HG03457 (cell line): ENCODE measurements around the gene PUS1.
"Not testable (repeated sequence)": the region's sequence is repeated elsewhere in the genome, so short reads cannot be mapped to it uniquely, and the experiment has no call there.

Experiments used
- ATAC-seq: cut with Tn5 transposase; IDR thresholded peaks from one replicate; pipeline ENCODE4 v1.9.1; 2021; ENCODE audit warnings: moderate number of reproducible peaks; ENCODE audit not compliant: unreplicated experiment

PUS1 gene

DNA sequence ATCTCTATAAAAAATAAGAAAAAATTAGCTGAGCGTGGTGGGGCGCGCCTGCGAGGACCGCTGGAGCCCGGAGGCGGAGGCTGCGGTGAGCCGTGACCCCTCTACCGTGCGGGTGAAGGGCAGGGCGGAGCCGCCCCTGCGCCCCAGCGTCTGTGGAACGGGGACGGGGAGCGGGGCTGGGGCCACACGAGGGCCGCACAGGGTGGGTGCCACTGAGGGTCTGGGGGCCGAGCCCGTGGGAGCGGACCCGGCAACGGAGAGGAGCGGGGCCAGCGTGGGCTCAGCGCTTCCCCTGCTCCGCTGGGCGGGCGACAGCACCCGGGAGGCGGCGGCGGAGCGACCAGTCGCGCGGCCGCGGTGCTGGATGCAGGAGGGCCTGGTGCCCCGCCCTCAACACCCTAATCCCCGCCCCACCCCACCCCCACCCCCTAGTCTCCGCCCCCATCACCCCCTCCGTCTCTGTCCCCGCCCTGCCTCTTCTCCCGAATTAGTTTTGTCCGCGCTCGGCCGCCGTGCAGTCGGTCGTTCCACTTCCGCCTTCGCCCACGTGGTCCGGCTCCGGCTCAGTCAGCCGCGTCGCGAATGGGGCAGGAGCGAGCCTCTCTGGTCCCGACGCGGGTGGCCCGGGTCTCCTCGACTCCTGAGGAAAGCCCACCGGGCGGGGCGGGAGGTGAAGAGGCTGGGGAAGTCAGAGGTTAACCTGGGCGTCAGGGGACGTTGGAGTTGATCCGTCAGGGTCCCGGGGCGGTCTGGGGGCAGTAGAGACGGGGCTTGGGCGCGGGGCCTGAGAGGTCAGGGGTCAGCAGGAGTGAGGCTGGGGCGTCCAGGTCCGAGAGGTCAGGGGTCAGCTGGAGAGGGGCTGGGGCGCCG is at the start of gene PUS1:
TSS of gene PUS1 (plus strand) at position 566 of the 870 bp plus-strand sequence. CDS start 447 bp downstream, outside the sequence.
- ATAC-seq, result peak; percentile 53

GRCh38 chr12:131882804-131883520 is 46.1 kb upstream of the PUS1 start:
- ATAC-seq, result no peak

- no peak for ATAC-seq
Observed at GRCh38 chr12:131883521-131883900, 45.6 kb upstream of the PUS1 start.

DNA sequence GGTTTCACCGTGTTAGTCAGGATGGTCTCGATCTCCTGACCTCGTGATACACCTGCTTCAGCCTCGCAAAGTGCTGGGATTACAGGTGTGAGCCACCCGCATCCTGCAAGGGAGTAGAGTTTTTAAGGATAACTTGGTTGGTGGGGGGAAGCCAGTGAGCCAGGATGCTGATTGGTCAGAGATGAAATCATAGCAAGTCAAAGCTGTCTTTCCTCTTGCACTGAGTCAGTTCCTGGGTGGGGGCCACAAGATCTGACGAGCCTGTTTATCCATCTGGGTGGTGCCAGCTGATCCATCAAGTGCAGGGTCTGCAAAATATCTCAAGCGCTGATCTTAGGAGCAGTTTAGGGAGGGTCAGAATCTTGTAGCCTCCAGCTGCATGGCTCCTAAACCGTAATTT is 44.0 kb upstream of the PUS1 start:
- not testable (repeated sequence) for ATAC-seq

- no peak for ATAC-seq
Observed at GRCh38 chr12:131885543-131886057, 43.5 kb upstream of the PUS1 start.

GRCh38 chr12:131891722-131892121 is 37.4 kb upstream of the PUS1 start:
- ATAC-seq, result not testable (repeated sequence)

GRCh38 chr12:131892711-131893604 is 36.1 kb upstream of the PUS1 start:
- no peak for ATAC-seq

DNA sequence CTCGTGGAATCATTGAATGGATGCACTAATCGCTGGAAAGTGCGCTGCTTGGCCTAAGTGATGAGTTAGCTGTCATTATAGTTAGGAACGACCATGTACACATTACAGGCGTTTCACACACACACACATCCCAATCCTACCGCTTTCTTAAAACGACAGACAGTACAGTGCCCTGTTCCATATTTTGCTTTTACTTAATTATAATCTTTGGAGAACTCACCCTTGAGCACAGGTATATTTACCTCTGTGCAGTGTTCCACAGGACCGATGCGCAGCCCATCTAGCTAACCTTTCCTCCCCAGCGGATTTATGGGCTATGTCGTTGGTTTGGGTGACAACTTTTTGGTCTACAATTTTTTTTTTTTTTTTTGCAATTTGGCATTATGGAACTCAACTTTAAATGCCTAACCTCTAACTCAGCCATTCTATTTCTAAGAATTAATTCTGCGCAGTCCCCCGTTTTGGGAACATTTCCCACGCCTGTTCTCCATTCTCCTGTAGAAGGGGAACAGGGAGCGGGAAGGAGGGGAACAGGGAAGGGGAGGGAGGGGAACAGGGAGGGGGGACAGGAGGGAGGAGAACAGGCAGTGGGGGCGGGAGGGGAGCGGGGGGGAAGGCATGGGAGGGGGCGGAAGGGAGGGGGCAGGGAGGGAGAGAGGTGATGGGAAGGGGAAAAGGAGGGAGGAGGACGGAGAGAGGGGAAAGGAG is 35.3 kb upstream of the PUS1 start:
- ATAC-seq, result no peak

DNA sequence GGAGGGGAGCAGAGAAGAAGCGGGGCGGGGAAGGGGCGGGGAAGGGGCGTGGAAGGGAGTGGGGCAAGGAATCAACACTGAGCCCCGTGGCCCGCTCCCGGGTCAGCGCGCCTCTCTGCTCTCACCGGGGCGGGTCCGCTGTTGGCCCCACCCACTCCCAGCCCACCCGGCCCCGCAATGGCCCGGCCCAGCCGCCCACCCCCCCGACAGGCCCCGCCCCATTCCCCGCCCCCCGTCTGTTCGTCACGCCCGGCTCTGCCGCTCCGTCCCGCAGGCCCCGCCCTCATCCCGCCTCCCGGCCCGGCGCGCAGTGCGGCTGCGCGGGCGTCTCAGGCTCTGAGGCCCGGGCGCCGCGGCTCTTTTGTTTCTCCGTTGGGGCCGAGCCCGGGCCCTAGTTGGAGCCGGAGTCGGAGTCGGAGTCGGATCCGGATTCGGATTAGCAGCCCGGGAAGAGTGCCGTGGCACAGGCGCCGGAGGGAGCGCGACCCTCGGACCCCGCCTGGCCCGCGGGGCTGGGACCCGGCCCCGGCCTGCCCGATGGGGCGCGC is 34.7 kb upstream of the PUS1 start, which contains the start of gene ULK1:
TSS of gene ULK1 (plus strand) at position 310 of the 548 bp plus-strand sequence. CDS start 380 bp downstream, outside the sequence.
- ATAC-seq, result peak; percentile 62

- ATAC-seq, result no peak
Observed at GRCh38 chr12:131894981-131895639, 34.0 kb upstream of the PUS1 start.

- peak; percentile 13 for ATAC-seq
Observed at GRCh38 chr12:131895640-131896079, 33.4 kb upstream of the PUS1 start.

DNA sequence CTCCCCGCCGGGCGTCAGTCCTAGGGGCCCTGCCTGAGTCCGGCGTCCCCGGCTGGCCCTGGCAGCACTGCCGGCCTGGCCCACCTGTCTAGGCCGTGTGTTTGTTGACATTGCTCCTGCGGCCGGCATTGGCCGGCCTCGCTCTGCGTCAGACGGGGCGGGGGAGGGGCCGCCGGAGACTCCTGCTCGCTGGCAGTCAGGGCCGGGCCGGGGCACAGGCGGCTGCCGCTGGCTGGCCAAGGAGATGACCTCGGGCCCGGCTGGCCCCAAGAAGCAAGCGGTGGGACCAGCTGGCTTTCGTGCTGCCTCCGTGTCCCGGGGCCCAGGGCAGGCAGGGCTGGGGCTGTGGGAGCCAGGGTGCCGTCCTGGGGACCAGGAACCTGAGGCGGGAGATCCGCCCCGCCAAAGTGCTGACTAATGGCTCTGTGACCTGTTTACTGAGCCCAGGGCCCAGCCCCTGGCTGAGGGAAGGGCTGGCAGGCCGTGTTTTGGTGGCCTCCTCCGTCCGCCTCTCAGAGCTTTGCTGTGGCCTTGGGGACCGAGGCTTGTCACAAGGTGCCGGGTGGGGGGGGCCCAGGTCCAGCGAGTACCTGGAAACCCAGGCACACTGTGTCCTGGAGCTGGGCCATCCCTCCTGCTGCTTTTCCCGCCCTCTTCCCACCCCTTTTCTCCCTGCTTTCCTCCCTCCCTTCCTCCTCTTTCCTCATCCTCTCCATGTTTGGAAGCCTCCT is 32.8 kb upstream of the PUS1 start:
- peak; percentile 38 for ATAC-seq

GRCh38 chr12:131896811-131897270 is 32.2 kb upstream of the PUS1 start:
- ATAC-seq, result no peak

GRCh38 chr12:131897276-131897675 is 31.8 kb upstream of the PUS1 start:
- ATAC-seq, result no peak

- no peak for ATAC-seq
Observed at GRCh38 chr12:131897875-131898274, 31.2 kb upstream of the PUS1 start.

DNA sequence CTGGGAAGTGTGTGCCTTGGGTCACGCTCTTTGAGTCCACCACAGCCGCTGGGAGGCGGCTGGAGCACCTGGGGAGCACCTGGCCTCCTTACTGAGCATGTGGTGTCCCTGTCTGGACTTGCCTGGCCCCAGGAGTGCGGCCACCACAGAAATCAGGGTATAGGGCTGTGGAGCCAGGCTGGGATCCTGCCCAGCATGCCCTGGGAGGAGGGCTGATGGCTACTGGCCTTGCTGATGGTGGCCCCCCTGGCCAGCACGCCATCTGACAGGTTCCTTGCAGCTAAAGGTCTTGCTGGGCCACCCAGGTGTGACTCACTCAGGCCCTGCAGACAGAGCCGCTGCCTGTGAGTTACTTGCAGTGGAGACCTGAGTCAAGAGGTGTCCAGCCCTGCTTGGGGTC is 28.7 kb upstream of the PUS1 start:
- no peak for ATAC-seq

- ATAC-seq, result no peak
Observed at GRCh38 chr12:131901431-131902331, 27.4 kb upstream of the PUS1 start.
